ENCODE measurements around the gene SMAD7.

The SMAD7 gene

GRCh38 chr18:48950536-48951447 is at the start of gene SMAD7:
Gene SMAD7, minus strand, starts transcription at chr18:48950965. Its CDS starts 541 bp downstream, at chr18:48950424.
- no peak for DNase-seq

GRCh38 chr18:48999569-48999968 is 48.8 kb upstream of the SMAD7 start:
- no peak for DNase-seq

GRCh38 chr18:48997985-48998831 is 47.4 kb upstream of the SMAD7 start:
- DNase-seq: no peak

GRCh38 chr18:48997681-48997984 is 46.9 kb upstream of the SMAD7 start:
- DNase-seq: no peak

GRCh38 chr18:48996901-48997463 is 46.2 kb upstream of the SMAD7 start:
- no peak for DNase-seq

GRCh38 chr18:48996041-48996440 is 45.3 kb upstream of the SMAD7 start:
- DNase-seq: no peak

- DNase-seq: no peak
Measured at GRCh38 chr18:48994926-48995835, 44.4 kb upstream of the SMAD7 start.

GRCh38 chr18:48994044-48994651 is 43.4 kb upstream of the SMAD7 start:
- DNase-seq: no peak

GRCh38 chr18:48993586-48993985 is 42.8 kb upstream of the SMAD7 start:
- no peak for DNase-seq

GRCh38 chr18:48992791-48993555 is 42.2 kb upstream of the SMAD7 start:
- DNase-seq: no peak

- no peak for DNase-seq
Measured at GRCh38 chr18:48992133-48992532, 41.4 kb upstream of the SMAD7 start.

- no peak for DNase-seq
Measured at GRCh38 chr18:48991676-48992075, 40.9 kb upstream of the SMAD7 start.

GRCh38 chr18:48991319-48991660 is 40.5 kb upstream of the SMAD7 start:
- no peak for DNase-seq

GRCh38 chr18:48990481-48991318 is 39.9 kb upstream of the SMAD7 start:
- no peak for DNase-seq

GRCh38 chr18:48989304-48990303 is 38.8 kb upstream of the SMAD7 start:
- DNase-seq: no peak

GRCh38 chr18:48988508-48989303 is 37.9 kb upstream of the SMAD7 start:
- DNase-seq: no peak

GRCh38 chr18:48987821-48988220 is 37.1 kb upstream of the SMAD7 start:
- no peak for DNase-seq

Measured in stimulated activated CD4-positive, alpha-beta T cell treated with anti-CD3 and anti-CD28 coated beads, Interleukin-4, amount 100 ng/mL, for 4 hours (primary cell).